H1 (cell line): ENCODE measurements around the gene ADGRV1.

ENCODE experiments used
- EP300 ChIP-seq, 2 experiments: IDR thresholded peaks; 1 replicate in 1 of 2; 2 replicates in 1 of 2; pipeline ENCODE4 v1.6.1; 2011 to 2012; ENCODE audit warnings: low read depth in 2 of 2, low read length in 2 of 2, mild to moderate bottlenecking in 2 of 2, borderline replicate concordance in 1 of 2, inconsistent platforms in 1 of 2, moderate library complexity in 1 of 2
- EZH2 ChIP-seq: fragments of 200-600 bp; sonication (generic); IDR thresholded peaks from 2 replicates; pipeline ENCODE4 v1.7.1; 2012; ENCODE audit warnings: low read depth, mild to moderate bottlenecking, moderate library complexity, low read length, inconsistent platforms; ENCODE audit not compliant: severe bottlenecking
- FOSL1 ChIP-seq: IDR thresholded peaks from 2 replicates; pipeline ENCODE4 v1.6.1; 2011; ENCODE audit warnings: mild to moderate bottlenecking, low read depth, low read length, moderate library complexity; ENCODE audit not compliant: insufficient read depth
- GTF2F1 ChIP-seq: IDR thresholded peaks from 2 replicates; pipeline ENCODE4 v1.6.1; 2012; ENCODE audit warnings: low read depth, low read length, improper control_type of control experiment, borderline replicate concordance
- NRF1 ChIP-seq: IDR thresholded peaks from 2 replicates; pipeline ENCODE4 v1.6.1; 2011; ENCODE audit warnings: mild to moderate bottlenecking, low read depth, low read length, improper control_type of control experiment
- POLR2AphosphoS5 ChIP-seq: IDR thresholded peaks from 2 replicates; pipeline ENCODE4 v1.6.1; 2011; ENCODE audit warnings: low read depth, low read length
- SIN3A ChIP-seq, 2 experiments: IDR thresholded peaks in 1 of 2; conservative IDR thresholded peaks in 1 of 2; 2 replicates each; pipeline ENCODE4 v1.6.1; 2011 to 2012; ENCODE audit warnings: low read length in 2 of 2, improper control_type of control experiment in 1 of 2, low read depth in 1 of 2, mild to moderate bottlenecking in 1 of 2
- TF ChIP-seq, protein P1 (sequence below), 3 experiments: IDR thresholded peaks; 1 replicate in 2 of 3; 2 replicates in 1 of 3; pipeline versions ENCODE4 v1.5.1 to v1.6.1; 2011; ENCODE audit warnings: low read length in 3 of 3, mild to moderate bottlenecking in 3 of 3, inconsistent platforms in 2 of 3, low read depth in 1 of 3, moderate library complexity in 1 of 3; ENCODE audit not compliant: insufficient read depth in 1 of 3; ENCODE audit errors: control extremely low read depth in 1 of 3
- TF ChIP-seq, protein P2 (sequence below): IDR thresholded peaks from 2 replicates; pipeline ENCODE4 v1.6.1; 2011; ENCODE audit warnings: low read length, improper control_type of control experiment
- TF ChIP-seq, protein P3 (sequence below): IDR thresholded peaks from 2 replicates; pipeline ENCODE4 v1.6.1; 2012; ENCODE audit warnings: inconsistent platforms

DNA sequence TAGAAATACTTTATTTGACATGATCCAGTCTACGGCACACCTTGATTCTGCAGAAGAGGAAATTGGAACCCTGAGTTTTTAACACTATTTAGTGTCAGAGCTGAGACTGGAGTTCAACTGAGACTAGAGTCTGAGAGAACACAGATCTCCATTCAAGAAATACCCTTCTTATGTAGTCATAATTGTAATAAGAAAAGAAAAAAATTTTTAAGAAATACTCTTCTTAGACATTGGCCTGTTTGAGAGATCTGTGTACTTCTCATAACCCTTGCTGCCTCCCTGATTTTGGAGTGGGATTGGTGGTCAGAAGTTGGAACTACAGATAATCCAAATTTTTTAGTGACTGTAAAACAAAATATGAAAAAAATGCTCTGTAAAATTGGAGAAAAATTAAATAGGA lies 571.2 kb downstream of the ADGRV1 start:
- TF ChIP-seq NRF1 = no peak
- TF ChIP-seq, protein P1, sequence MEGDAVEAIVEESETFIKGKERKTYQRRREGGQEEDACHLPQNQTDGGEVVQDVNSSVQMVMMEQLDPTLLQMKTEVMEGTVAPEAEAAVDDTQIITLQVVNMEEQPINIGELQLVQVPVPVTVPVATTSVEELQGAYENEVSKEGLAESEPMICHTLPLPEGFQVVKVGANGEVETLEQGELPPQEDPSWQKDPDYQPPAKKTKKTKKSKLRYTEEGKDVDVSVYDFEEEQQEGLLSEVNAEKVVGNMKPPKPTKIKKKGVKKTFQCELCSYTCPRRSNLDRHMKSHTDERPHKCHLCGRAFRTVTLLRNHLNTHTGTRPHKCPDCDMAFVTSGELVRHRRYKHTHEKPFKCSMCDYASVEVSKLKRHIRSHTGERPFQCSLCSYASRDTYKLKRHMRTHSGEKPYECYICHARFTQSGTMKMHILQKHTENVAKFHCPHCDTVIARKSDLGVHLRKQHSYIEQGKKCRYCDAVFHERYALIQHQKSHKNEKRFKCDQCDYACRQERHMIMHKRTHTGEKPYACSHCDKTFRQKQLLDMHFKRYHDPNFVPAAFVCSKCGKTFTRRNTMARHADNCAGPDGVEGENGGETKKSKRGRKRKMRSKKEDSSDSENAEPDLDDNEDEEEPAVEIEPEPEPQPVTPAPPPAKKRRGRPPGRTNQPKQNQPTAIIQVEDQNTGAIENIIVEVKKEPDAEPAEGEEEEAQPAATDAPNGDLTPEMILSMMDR (IDR thresholded peaks at IDR 0.05; ENCODE audit: control extremely low read depth in 1 of 3, insufficient read depth in 1 of 3, low read depth in 1 of 3, low read length in 3 of 3) = no peak
- no peak for TF ChIP-seq EP300 (IDR thresholded peaks at IDR 0.05; ENCODE audit: borderline replicate concordance in 1 of 2, low read depth in 2 of 2, low read length in 2 of 2)
- TF ChIP-seq, protein P2, sequence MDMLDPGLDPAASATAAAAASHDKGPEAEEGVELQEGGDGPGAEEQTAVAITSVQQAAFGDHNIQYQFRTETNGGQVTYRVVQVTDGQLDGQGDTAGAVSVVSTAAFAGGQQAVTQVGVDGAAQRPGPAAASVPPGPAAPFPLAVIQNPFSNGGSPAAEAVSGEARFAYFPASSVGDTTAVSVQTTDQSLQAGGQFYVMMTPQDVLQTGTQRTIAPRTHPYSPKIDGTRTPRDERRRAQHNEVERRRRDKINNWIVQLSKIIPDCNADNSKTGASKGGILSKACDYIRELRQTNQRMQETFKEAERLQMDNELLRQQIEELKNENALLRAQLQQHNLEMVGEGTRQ = no peak
- TF ChIP-seq SIN3A (conservative IDR thresholded peaks at IDR 0.05 in 1 of 2, IDR thresholded peaks at IDR 0.05 in 1 of 2; ENCODE audit: low read depth in 1 of 2, low read length in 2 of 2) = no peak
- TF ChIP-seq, protein P3, sequence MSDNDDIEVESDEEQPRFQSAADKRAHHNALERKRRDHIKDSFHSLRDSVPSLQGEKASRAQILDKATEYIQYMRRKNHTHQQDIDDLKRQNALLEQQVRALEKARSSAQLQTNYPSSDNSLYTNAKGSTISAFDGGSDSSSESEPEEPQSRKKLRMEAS = no peak
- TF ChIP-seq FOSL1 = no peak
- TF ChIP-seq EZH2 = no peak
- no peak for TF ChIP-seq POLR2AphosphoS5
- TF ChIP-seq GTF2F1 = no peak
